Naive B cell (primary cell): Measurements from ENCODE around the gene TNFAIP2. TPM values are rescaled to one million over a fixed set of nuclear protein-coding genes. Genes with fewer than 3 reads are reported as not detected.
"Not testable (repeated sequence)": the region's sequence is repeated elsewhere in the genome, so short reads cannot be mapped to it uniquely, and the experiment has no call there.

Source experiments
- ATAC-seq, 2 donors: fragments of 150-1000 bp; cut with Tn5 transposase; 2 replicates each; pipeline ENCODE4 v1.10.0; 2021; ENCODE audit warnings: low read depth in 2 of 2, mild to moderate bottlenecking in 2 of 2, moderate library complexity in 2 of 2
- DNase-seq: peaks from one replicate; pipeline ENCODE4 v3.0.0; 2022
- H3K27ac Mint-ChIP-seq, 6 donors: one replicate each; pipeline ENCODE4 v1.8.0; 2020 to 2022; ENCODE audit warnings: mild to moderate bottlenecking in 6 of 6, mixed read lengths in 6 of 6, moderate library complexity in 5 of 6, inconsistent platforms in 2 of 6
- H3K27me3 Mint-ChIP-seq, 3 donors: one replicate each; pipeline ENCODE4 v1.8.0; 2021 to 2022; ENCODE audit warnings: mixed read lengths in 3 of 3, mild to moderate bottlenecking in 1 of 3
- H3K36me3 Mint-ChIP-seq, 2 donors: one replicate each; pipeline ENCODE4 v1.8.0; 2020 to 2022; ENCODE audit warnings: mixed read lengths in 2 of 2, inconsistent platforms in 1 of 2, mild to moderate bottlenecking in 1 of 2
- H3K4me1 Mint-ChIP-seq, 3 donors: one replicate each; pipeline ENCODE4 v1.8.0; 2020 to 2022; ENCODE audit warnings: mixed read lengths in 3 of 3, inconsistent platforms in 1 of 3, mild to moderate bottlenecking in 1 of 3, moderate library complexity in 1 of 3
- H3K4me3 Mint-ChIP-seq, 8 donors: one replicate each; pipeline ENCODE4 v1.8.0; 2020 to 2022; ENCODE audit warnings: mild to moderate bottlenecking in 8 of 8, mixed read lengths in 8 of 8, moderate library complexity in 8 of 8, inconsistent platforms in 2 of 8
- H3K9me3 Mint-ChIP-seq, 7 donors: one replicate each; pipeline ENCODE4 v1.8.0; 2020 to 2022; ENCODE audit warnings: mixed read lengths in 7 of 7, mild to moderate bottlenecking in 5 of 7, inconsistent platforms in 2 of 7, moderate library complexity in 1 of 7
- polyA plus RNA-seq, 6 donors: library from polyadenylated mRNA; unstranded; fragments of 300-500 nt; fragmentation: Illumina TruSeq; gene quantifications; one replicate each; pipeline ENCODE4 v1.2.3, GENCODE V29; 2021; ENCODE audit warnings: low read depth in 6 of 6

Gene TNFAIP2
- polyA plus RNA-seq, 6 donors from 2014 or later, result 0.41 to 2.1 (median 0.43) TPM; not detected in 3

DNA sequence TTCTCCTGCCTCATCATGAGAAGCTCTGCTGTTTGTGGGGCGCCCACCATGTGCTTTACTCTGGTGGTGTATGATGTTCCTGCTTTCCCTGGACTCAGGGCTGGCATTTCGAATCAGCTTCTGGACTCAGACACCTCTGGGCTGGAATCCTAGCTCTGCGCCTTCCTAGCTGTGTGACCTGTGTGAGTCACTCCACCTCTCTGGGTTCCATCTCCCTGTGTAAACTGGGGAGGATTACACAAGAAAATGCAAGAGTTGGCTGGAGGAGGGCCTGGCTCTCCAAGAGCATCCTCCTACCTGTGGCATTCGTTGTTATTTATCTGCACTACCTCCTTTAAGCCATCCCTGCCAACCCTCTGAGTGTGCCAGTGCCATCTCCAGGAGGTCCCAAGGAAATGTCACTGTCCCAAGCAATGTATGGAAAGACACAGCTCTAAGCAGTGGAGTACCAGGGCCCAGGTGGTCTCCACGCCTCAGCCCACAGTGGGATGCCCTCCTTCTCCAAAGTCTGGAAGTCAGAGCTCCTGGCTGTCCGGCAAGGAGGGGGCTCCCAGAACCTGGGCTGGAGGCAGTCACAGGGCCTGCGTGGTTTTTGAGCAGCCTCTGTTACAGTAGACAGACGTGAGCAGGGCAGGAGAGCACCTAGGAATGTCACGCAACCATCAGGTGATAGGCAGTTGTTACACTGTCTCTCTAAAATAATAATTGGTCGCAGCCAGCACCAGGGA is 7.3 kb upstream of the TNFAIP2 start:
- Mint-ChIP-seq H3K36me3 (no peaks in the 10 kb centered on the region), H3K4me3 (peak overlapping the region in 1 of 8 donors; percentile 29), H3K27me3 (peaks cover 8 to 37% (median 18%) of the 10 kb centered on the region in 3 donors), H3K4me1 (peaks cover 10 to 22% (median 18%) of the 10 kb centered on the region in 3 donors), H3K9me3 (no peaks in the 10 kb centered on the region), H3K27ac (peak overlapping the region in 1 of 6 donors; percentile 54)
- ATAC-seq, result no peak
- no peak for DNase-seq

- peaks cover 9 to 19% (median 13%) of the 10 kb centered on the region in 3 donors for H3K4me1 Mint-ChIP-seq
- no peak overlapping the region for H3K4me3 Mint-ChIP-seq
- peak overlapping the region in 1 of 6 donors; percentile 41 for H3K27ac Mint-ChIP-seq
- no peak for ATAC-seq
- no peaks in the 10 kb centered on the region for H3K36me3 Mint-ChIP-seq
- no peak for DNase-seq
- no peaks in the 10 kb centered on the region for H3K9me3 Mint-ChIP-seq
- H3K27me3 Mint-ChIP-seq, result peaks cover 14 to 38% (median 18%) of the 10 kb centered on the region in 3 donors
Measured at GRCh38 chr14:103116636-103117035, 6.6 kb upstream of the TNFAIP2 start.

GRCh38 chr14:103117499-103117898 is 5.8 kb upstream of the TNFAIP2 start:
- DNase-seq, ATAC-seq, H3K27ac Mint-ChIP-seq, H3K36me3 Mint-ChIP-seq, H3K4me3 Mint-ChIP-seq, H3K9me3 Mint-ChIP-seq: not testable (repeated sequence)
- peaks cover 18 to 47% (median 21%) of the 10 kb centered on the region in 3 donors for H3K27me3 Mint-ChIP-seq
- H3K4me1 Mint-ChIP-seq, result peaks cover 10 to 18% (median 17%) of the 10 kb centered on the region in 3 donors

- no peaks in the 10 kb centered on the region for H3K9me3 Mint-ChIP-seq
- H3K27ac Mint-ChIP-seq, result no peak overlapping the region
- no peaks in the 10 kb centered on the region for H3K36me3 Mint-ChIP-seq
- no peak overlapping the region for H3K4me3 Mint-ChIP-seq
- DNase-seq, result no peak
- ATAC-seq, result no peak
- H3K27me3 Mint-ChIP-seq, result peaks cover 18 to 43% (median 21%) of the 10 kb centered on the region in 3 donors
- H3K4me1 Mint-ChIP-seq, result peaks cover 10 to 17% (median 13%) of the 10 kb centered on the region in 3 donors
Measured at GRCh38 chr14:103118018-103118662, 5.1 kb upstream of the TNFAIP2 start.

GRCh38 chr14:103118663-103119404 is 4.4 kb upstream of the TNFAIP2 start:
- ATAC-seq (no peak), DNase-seq (no peak)
- no peak overlapping the region for H3K27ac Mint-ChIP-seq
- peaks cover 18 to 43% (median 22%) of the 10 kb centered on the region in 3 donors for H3K27me3 Mint-ChIP-seq
- H3K36me3 Mint-ChIP-seq, result no peaks in the 10 kb centered on the region
- H3K4me3 Mint-ChIP-seq, result no peak overlapping the region
- H3K4me1 Mint-ChIP-seq, result peaks cover 10 to 17% (median 13%) of the 10 kb centered on the region in 3 donors
- no peaks in the 10 kb centered on the region for H3K9me3 Mint-ChIP-seq

DNA sequence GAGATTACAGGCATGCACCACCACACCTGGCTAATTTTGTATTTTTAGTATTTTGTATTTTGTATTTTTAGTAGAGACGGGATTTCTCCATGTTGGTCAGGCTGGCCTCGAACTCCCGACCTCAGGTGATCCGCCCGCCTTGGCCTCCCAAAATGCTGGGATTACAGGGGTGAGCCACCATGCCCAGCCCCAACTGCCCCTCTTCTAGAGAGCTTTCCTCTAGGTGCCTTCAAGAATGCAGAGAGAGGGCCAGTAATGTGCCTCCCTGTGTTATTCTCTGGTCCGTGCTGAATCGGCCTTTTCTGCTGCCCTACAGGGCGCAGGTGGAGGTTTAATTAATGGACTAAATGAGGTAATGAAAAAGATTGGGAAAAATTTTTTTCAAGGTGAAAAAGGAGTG is 3.7 kb upstream of the TNFAIP2 start:
- not testable (repeated sequence) for DNase-seq, H3K27ac Mint-ChIP-seq, H3K36me3 Mint-ChIP-seq, H3K9me3 Mint-ChIP-seq, ATAC-seq
- Mint-ChIP-seq H3K27me3 (peaks cover 22 to 50% (median 29%) of the 10 kb centered on the region in 3 donors), H3K4me1 (peaks cover 16 to 23% (median 20%) of the 10 kb centered on the region in 3 donors), H3K4me3 (peak overlapping the region in 1 of 8 donors; percentile 1)

DNA sequence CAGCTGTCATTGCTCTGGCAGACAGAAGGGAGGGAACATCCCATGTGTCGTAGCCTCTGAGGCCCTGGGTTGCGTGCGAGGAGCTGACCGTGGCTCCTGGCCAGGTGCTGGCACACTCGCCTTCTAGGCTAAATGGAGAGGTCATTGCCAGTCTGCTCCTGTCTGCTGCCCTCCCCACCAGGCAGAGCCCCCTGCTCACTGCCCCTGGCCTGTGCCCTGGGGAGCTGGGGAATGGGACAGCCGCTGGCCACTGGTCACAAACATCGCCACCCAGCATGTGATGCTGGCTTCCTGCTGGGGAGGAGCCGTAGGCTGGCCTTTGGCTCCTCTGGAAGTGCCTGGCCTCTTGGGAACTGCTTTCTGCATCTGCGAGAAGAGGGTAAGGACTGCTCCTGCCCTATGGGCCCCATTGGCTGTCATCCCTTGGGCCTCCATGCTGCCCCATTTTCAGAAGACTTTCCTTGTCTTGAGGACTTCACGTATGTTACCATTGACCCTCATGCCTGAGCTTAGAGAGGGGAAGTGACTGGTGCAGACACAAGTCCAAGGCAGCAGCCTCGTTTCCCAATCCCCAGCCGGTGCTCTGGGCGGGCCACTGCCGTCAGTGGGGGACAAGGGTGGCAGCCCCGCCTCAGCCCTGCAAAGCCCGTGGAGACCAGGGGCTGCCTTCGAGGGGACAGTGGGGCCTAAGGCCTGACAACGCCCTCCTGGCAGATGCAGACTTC is 2.0 kb upstream of the TNFAIP2 start:
- no peak for ATAC-seq
- Mint-ChIP-seq H3K9me3 (peaks cover 0 to 2% (median 0%) of the 10 kb centered on the region in 7 donors), H3K27me3 (peaks cover 16 to 60% (median 38%) of the 10 kb centered on the region in 3 donors), H3K27ac (no peak overlapping the region), H3K4me1 (peaks cover 11 to 14% (median 12%) of the 10 kb centered on the region in 3 donors), H3K4me3 (peak overlapping the region in 3 of 8 donors; percentile 56 to 82 (median 66)), H3K36me3 (no peaks in the 10 kb centered on the region)
- no peak for DNase-seq

- Mint-ChIP-seq H3K36me3 (no peaks in the 10 kb centered on the region), H3K4me3 (peak overlapping the region in 6 of 8 donors; percentile 15 to 70 (median 64)), H3K27ac (peak overlapping the region in 1 of 6 donors; percentile 24), H3K27me3 (peaks cover 16 to 60% (median 38%) of the 10 kb centered on the region in 3 donors), H3K4me1 (peaks cover 11 to 14% (median 12%) of the 10 kb centered on the region in 3 donors), H3K9me3 (peaks cover 0 to 4% (median 0%) of the 10 kb centered on the region in 7 donors)
- no peak for DNase-seq
- peak; percentile 17 to 25 for ATAC-seq
Measured at GRCh38 chr14:103121846-103122584, 1.2 kb upstream of the TNFAIP2 start.

DNA sequence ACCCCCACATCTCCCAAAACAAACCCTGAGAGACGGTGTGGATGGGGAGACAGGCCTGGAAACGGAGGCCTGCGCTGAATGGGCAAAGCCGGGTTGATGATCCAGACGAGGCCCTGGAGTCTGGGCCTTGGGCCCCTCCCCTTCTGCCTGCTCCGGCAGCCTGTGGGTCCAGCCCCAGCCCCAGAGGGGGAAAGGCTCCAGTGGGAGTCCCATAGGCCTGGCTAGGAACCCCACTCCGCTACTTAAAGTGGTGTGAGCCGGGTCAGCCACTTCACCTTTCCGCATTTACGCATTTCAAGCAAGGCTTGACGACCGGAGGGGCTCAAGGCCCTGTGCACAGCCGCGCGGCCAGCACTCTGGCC is 695 bp upstream of the TNFAIP2 start:
- DNase-seq (no peak), ATAC-seq (peak; percentile 13 to 24)
- H3K27ac Mint-ChIP-seq, result no peak overlapping the region
- H3K4me1 Mint-ChIP-seq, result peaks cover 11 to 14% (median 12%) of the 10 kb centered on the region in 3 donors
- H3K4me3 Mint-ChIP-seq, result peak overlapping the region in 5 of 8 donors; percentile 35 to 70 (median 65)
- H3K36me3 Mint-ChIP-seq, result no peaks in the 10 kb centered on the region
- H3K27me3 Mint-ChIP-seq, result peaks cover 16 to 60% (median 38%) of the 10 kb centered on the region in 3 donors
- peaks cover 0 to 4% (median 0%) of the 10 kb centered on the region in 7 donors for H3K9me3 Mint-ChIP-seq

GRCh38 chr14:103123634-103124500 is 606 bp downstream of the TNFAIP2 start:
- peaks cover 16 to 57% (median 49%) of the 10 kb centered on the region in 3 donors for H3K27me3 Mint-ChIP-seq
- DNase-seq (no peak), ATAC-seq (no peak)
- H3K27ac Mint-ChIP-seq, result no peak overlapping the region
- no peaks in the 10 kb centered on the region for H3K36me3 Mint-ChIP-seq
- peak overlapping the region in 5 of 8 donors; percentile 9 to 65 (median 54) for H3K4me3 Mint-ChIP-seq
- H3K9me3 Mint-ChIP-seq, result peaks cover 0 to 4% (median 0%) of the 10 kb centered on the region in 7 donors
- peaks cover 11 to 14% (median 12%) of the 10 kb centered on the region in 3 donors for H3K4me1 Mint-ChIP-seq

DNA sequence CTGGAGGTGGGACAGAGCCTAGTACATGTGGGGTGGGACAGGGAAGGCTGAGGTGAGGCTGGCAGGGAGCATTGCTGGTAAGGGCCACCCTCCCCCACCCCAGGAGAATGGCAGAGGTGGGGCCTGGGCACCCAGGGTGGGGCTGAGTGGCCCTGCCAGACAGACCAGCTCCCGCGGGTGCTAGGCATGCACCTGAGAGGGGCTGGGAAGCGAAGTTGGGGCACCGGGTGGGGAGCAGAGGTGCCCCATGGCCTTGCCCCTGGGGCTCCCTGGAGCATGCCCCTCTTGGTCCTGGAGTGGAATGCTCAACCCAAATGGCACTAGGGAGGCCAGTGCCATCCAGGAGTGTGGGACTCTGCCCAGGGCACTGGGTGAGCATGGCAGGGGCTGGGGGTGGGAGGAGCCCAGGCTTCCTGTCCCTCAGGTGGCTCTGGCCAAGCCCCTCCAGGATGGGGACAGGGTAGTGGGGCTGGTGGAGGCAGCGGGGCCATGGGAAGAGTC is 1.3 kb downstream of the TNFAIP2 start:
- peaks cover 16 to 62% (median 54%) of the 10 kb centered on the region in 3 donors for H3K27me3 Mint-ChIP-seq

More for the DNA sequence above, 1.3 kb downstream of the TNFAIP2 start:
- Mint-ChIP-seq H3K9me3 (peaks cover 0 to 4% (median 0%) of the 10 kb centered on the region in 7 donors), H3K4me1 (peaks cover 11 to 14% (median 12%) of the 10 kb centered on the region in 3 donors), H3K27ac (no peak overlapping the region), H3K4me3 (peak overlapping the region in 2 of 8 donors; percentile 9 to 55), H3K36me3 (no peaks in the 10 kb centered on the region)
- DNase-seq (no peak), ATAC-seq (no peak)
